WERI-Rb-1 (cell line): Measurements from ENCODE around the gene MYO9A.

ENCODE experiments used
- DNase-seq: peaks from one replicate; pipeline ENCODE4 v3.0.0-alpha.2; 2020
- H3K27ac ChIP-seq: fragments of 250-450 bp; sonication (Bioruptor Pico); 2 replicates; pipeline ENCODE4 v1.5.1; 2020; ENCODE audit warnings: mild to moderate bottlenecking, moderate library complexity
- H3K27me3 ChIP-seq: fragments of 250-450 bp; sonication (Bioruptor Pico); 2 replicates; pipeline ENCODE4 v1.5.1; 2021; ENCODE audit warnings: mild to moderate bottlenecking, low read depth, moderate library complexity; ENCODE audit not compliant: insufficient read depth, severe bottlenecking
- H3K36me3 ChIP-seq: fragments of 250-450 bp; sonication (Bioruptor Pico); 2 replicates; pipeline ENCODE4 v1.5.1; 2020; ENCODE audit warnings: mild to moderate bottlenecking, moderate library complexity
- H3K4me3 ChIP-seq: 2 replicates; pipeline ENCODE4 v1.5.1; 2011; ENCODE audit warnings: low read depth, mild to moderate bottlenecking, control low read depth, low read length
- H3K9me3 ChIP-seq: fragments of 250-450 bp; sonication (Bioruptor Pico); 2 replicates; pipeline ENCODE4 v1.5.1; 2021; ENCODE audit warnings: mild to moderate bottlenecking, moderate library complexity; ENCODE audit not compliant: severe bottlenecking
- TF ChIP-seq, protein P1 (sequence below): IDR thresholded peaks from 2 replicates; pipeline ENCODE4 v1.5.1; 2011; ENCODE audit warnings: low read depth, mild to moderate bottlenecking, control low read depth, inconsistent platforms, low read length

Gene MYO9A

DNA sequence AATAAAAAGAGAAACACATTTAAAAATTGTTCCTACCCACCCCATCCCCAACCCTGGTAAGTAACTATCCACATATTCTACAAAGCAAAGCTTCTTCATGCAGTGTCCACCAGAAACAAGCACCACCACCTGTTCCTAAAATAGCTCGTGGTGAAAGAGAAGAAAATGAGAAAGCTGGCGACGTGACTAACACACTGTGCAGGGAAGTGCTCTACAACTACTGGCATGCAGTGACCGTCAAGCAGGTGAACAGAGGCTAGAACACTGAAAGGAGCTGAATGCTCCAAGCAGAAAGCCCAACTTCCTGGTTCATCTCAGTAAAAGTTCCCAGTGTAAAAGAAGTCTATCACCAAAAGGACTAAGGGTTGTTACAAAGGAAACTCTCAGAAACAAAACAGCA, 226.9 kb downstream of the MYO9A start:
- Histone ChIP-seq H3K4me3 (no peak overlapping the region), H3K9me3 (no peaks in the 10 kb centered on the region), H3K27me3 (no peaks in the 10 kb centered on the region), H3K27ac (no peak overlapping the region), H3K36me3 (peaks cover 3% of the 10 kb centered on the region; the same call in 1 of the 2 replicates)
- TF ChIP-seq, protein P1, sequence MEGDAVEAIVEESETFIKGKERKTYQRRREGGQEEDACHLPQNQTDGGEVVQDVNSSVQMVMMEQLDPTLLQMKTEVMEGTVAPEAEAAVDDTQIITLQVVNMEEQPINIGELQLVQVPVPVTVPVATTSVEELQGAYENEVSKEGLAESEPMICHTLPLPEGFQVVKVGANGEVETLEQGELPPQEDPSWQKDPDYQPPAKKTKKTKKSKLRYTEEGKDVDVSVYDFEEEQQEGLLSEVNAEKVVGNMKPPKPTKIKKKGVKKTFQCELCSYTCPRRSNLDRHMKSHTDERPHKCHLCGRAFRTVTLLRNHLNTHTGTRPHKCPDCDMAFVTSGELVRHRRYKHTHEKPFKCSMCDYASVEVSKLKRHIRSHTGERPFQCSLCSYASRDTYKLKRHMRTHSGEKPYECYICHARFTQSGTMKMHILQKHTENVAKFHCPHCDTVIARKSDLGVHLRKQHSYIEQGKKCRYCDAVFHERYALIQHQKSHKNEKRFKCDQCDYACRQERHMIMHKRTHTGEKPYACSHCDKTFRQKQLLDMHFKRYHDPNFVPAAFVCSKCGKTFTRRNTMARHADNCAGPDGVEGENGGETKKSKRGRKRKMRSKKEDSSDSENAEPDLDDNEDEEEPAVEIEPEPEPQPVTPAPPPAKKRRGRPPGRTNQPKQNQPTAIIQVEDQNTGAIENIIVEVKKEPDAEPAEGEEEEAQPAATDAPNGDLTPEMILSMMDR = no peak
- DNase-seq = no peak

DNA sequence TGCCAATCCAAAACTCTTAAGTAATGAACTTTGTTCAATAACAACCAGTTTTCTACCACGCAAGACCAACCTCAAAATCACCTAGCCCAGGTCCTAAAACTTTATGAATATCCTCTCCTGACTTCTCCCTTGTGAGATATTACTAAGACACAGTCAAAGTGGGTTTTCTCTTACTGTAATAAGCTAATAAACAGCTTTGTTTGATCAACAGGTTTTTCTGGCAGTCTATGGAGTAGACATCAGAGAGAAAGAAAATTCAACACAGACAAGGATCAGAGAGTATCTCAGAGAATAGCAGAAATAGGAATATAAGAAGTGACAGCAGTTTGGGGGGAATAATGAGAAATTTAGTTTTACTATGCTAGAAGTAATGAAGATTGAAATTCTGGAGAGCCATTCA, 228.0 kb downstream of the MYO9A start:
- H3K4me3 ChIP-seq = no peak overlapping the region
- no peak overlapping the region for H3K27ac ChIP-seq
- DNase-seq = no peak
- no peaks in the 10 kb centered on the region for H3K9me3 ChIP-seq
- H3K27me3 ChIP-seq = no peaks in the 10 kb centered on the region
- TF ChIP-seq, protein P1 = no peak
- H3K36me3 ChIP-seq = peaks cover 3% of the 10 kb centered on the region; the same call in 1 of the 2 replicates

DNA sequence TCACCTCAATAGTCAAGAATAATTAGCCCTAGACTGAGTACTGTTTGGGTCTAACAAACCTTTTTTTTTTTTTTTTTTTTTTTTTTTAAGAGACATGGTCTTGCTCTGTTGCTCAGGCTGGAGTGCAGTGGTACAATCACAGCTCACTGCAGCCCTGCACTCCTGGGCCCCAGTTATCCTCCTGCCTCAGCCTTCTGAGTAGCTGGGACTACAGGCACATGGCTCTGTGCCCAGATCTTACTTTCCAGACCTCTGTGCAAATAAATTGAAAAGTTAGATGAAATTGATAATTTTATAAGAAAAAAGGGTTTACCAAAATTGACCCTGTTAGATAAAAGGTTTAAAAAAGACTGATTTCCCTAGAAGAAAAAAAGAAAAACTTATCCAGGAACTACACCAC, 228.6 kb downstream of the MYO9A start:
- Histone ChIP-seq H3K27ac (no peak overlapping the region), H3K9me3 (no peaks in the 10 kb centered on the region), H3K27me3 (no peaks in the 10 kb centered on the region), H3K4me3 (no peak overlapping the region), H3K36me3 (peaks cover 3% of the 10 kb centered on the region; the same call in 1 of the 2 replicates)
- TF ChIP-seq, protein P1 = no peak
- no peak for DNase-seq

DNA sequence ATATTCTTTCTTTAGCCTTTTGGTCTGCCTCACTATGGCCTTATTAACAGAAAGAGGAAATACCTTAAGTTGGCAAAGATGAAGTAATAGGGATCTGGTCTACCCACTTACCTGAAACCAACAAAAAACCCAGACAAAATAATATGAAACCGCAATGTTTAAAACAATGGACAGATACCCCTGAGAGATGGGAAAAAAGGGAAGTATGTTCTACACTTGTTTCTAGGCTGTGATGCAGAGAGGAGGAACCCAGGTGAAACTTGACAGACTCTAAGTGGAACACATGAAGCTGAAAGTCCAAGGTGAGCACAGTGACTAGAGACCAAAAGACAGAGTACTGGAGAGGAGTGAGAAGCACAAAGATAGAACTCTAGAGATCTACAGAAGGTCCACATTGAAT, 229.2 kb downstream of the MYO9A start:
- no peak overlapping the region for H3K27ac ChIP-seq
- no peak overlapping the region for H3K4me3 ChIP-seq
- no peaks in the 10 kb centered on the region for H3K9me3 ChIP-seq
- H3K27me3 ChIP-seq = no peaks in the 10 kb centered on the region
- TF ChIP-seq, protein P1 = no peak
- H3K36me3 ChIP-seq = peaks cover 3% of the 10 kb centered on the region; the same call in 1 of the 2 replicates
- no peak for DNase-seq

DNA sequence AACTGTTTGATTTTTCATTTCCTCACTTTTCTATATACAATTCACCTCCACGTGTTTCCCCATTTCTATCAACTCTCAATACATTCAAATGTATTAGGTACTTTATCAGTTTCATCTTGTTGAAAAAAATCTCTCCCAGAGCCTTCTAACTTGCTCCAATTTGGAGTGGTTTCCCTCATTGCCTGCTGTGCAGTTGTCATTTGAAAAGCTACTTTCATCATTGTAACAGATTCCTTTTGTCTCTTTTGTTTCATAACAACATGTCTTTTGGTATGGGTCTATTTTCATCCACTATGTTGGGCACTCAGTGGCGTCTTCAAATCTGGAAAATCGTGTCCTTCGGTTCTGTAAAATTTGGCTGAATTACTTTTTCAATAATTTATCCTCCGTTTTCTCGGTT, 232.6 kb downstream of the MYO9A start:
- H3K27ac ChIP-seq = no peak overlapping the region
- no peak overlapping the region for H3K4me3 ChIP-seq
- no peaks in the 10 kb centered on the region; the same call in 1 of the 2 replicates for H3K36me3 ChIP-seq
- no peaks in the 10 kb centered on the region for H3K27me3 ChIP-seq
- TF ChIP-seq, protein P1 = no peak
- no peaks in the 10 kb centered on the region for H3K9me3 ChIP-seq
- no peak for DNase-seq

DNA sequence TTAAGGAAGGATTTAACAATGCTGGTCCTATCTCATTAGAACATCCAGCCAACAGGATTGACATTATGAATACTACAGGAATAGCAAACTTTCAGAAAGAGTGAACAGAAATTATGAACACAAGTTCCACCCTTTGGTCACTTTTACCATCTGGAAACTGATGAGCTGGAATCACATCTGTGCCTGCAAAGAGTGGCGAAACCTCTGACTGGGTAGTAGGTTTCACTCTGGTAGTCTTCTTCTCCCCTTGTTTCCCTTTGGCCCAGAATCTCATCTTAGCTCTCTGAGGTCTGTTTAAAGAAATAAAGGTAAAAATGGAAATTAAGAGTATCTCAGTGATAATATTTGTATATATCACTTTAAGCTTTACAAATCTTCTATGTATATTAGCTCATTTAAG, 234.5 kb downstream of the MYO9A start:
- no peak for DNase-seq
- Histone ChIP-seq H3K4me3 (no peak overlapping the region), H3K27me3 (no peaks in the 10 kb centered on the region), H3K9me3 (no peaks in the 10 kb centered on the region), H3K36me3 (no peaks in the 10 kb centered on the region; the same call in 1 of the 2 replicates), H3K27ac (no peak overlapping the region)
- TF ChIP-seq, protein P1 = no peak
